Loucy (cell line): ENCODE results near the gene CLEC6A.

Source experiments
- H2AFZ ChIP-seq: fragments of 200-600 bp; sonication (generic); 2 replicates; pipeline ENCODE4 v1.6.0; 2016; ENCODE audit warnings: antibody characterized with exemption, mild to moderate bottlenecking, low read length, moderate library complexity
- H3F3A ChIP-seq: fragments of 200-600 bp; 2 replicates; pipeline ENCODE4 v1.6.0; 2016; ENCODE audit warnings: antibody characterized with exemption, low read depth, mild to moderate bottlenecking
- H3K27me3 ChIP-seq: fragments of 200-600 bp; sonication (generic); 2 replicates; pipeline ENCODE4 v1.6.1; 2014; ENCODE audit warnings: low read length, mild to moderate bottlenecking; ENCODE audit not compliant: insufficient read depth, poor library complexity, severe bottlenecking
- H3K36me3 ChIP-seq: fragments of 200-600 bp; sonication (generic); 2 replicates; pipeline ENCODE4 v1.6.1; 2016; ENCODE audit warnings: low read length; ENCODE audit not compliant: insufficient read depth
- H3K4me1 ChIP-seq: fragments of 200-600 bp; sonication (generic); 2 replicates; pipeline ENCODE4 v1.5.1; 2014; ENCODE audit warnings: low read length, mild to moderate bottlenecking; ENCODE audit not compliant: insufficient read depth, poor library complexity, severe bottlenecking
- H3K4me2 ChIP-seq: fragments of 200-600 bp; sonication (generic); 2 replicates; pipeline ENCODE4 v1.6.0; 2014; ENCODE audit warnings: antibody characterized with exemption, low read length, low read depth, mild to moderate bottlenecking; ENCODE audit not compliant: poor library complexity, severe bottlenecking
- H3K4me3 ChIP-seq: fragments of 200-600 bp; sonication (generic); 2 replicates; pipeline ENCODE4 v1.5.1; 2014; ENCODE audit warnings: low read length, mild to moderate bottlenecking, mixed read lengths; ENCODE audit not compliant: poor library complexity, severe bottlenecking
- H3K79me2 ChIP-seq: fragments of 200-600 bp; sonication (generic); 2 replicates; pipeline ENCODE4 v1.6.1; 2014; ENCODE audit warnings: low read length; ENCODE audit not compliant: insufficient read depth
- H3K9ac ChIP-seq: fragments of 200-600 bp; sonication (generic); 2 replicates; pipeline ENCODE4 v1.6.0; 2014; ENCODE audit warnings: mild to moderate bottlenecking, low read depth, low read length, moderate library complexity; ENCODE audit not compliant: poor library complexity, severe bottlenecking
- H3K9me2 ChIP-seq: fragments of 200-600 bp; sonication (generic); replicated peaks from 2 replicates; pipeline ENCODE4 v1.6.1; 2016; ENCODE audit warnings: low read depth, low read length, mixed read lengths
- H3K9me3 ChIP-seq: fragments of 200-600 bp; sonication (generic); 2 replicates; pipeline ENCODE4 v1.6.1; 2014; ENCODE audit warnings: mild to moderate bottlenecking, antibody characterized with exemption, low read length, low read depth; ENCODE audit not compliant: insufficient read depth
- H4K20me1 ChIP-seq: fragments of 200-600 bp; sonication (generic); 2 replicates; pipeline ENCODE4 v1.6.0; 2014; ENCODE audit warnings: antibody characterized with exemption, low read length, mild to moderate bottlenecking; ENCODE audit not compliant: insufficient read depth, poor library complexity, severe bottlenecking
- CTCF ChIP-seq: fragments of 200-600 bp; sonication (generic); conservative IDR thresholded peaks from 2 replicates; pipeline ENCODE4 v1.5.1; 2014; ENCODE audit warnings: mild to moderate bottlenecking, antibody characterized with exemption, low read length
- EZH2phosphoT487 ChIP-seq: fragments of 200-600 bp; IDR thresholded peaks from 2 replicates; pipeline ENCODE4 v1.6.1; 2018; ENCODE audit warnings: antibody characterized with exemption, mild to moderate bottlenecking, moderate library complexity, borderline replicate concordance

Gene CLEC6A

GRCh38 chr12:8455271-8455670 is 491 bp upstream of the CLEC6A start:
- Histone ChIP-seq H3K9me2 (no peaks in the 10 kb centered on the region), H3K9ac (no peak overlapping the region), H3K9me3 (no peaks in the 10 kb centered on the region), H2AFZ (no peak overlapping the region), H3K4me3 (no peak overlapping the region), H3K36me3 (no peaks in the 10 kb centered on the region), H3K79me2 (no peaks in the 10 kb centered on the region), H3K4me1 (no peaks in the 10 kb centered on the region), H3K27me3 (no peaks in the 10 kb centered on the region), H3K4me2 (no peak overlapping the region), H4K20me1 (no peaks in the 10 kb centered on the region), H3F3A (no peaks in the 10 kb centered on the region)
- TF ChIP-seq EZH2phosphoT487 (no peak), CTCF (no peak)

GRCh38 chr12:8461426-8461825 is 5.7 kb downstream of the CLEC6A start:
- Histone ChIP-seq H3K4me2 (no peak overlapping the region), H3K9me3 (no peaks in the 10 kb centered on the region), H3K36me3 (no peaks in the 10 kb centered on the region), H3K9me2 (no peaks in the 10 kb centered on the region), H4K20me1 (no peaks in the 10 kb centered on the region), H3F3A (no peaks in the 10 kb centered on the region), H3K4me1 (no peaks in the 10 kb centered on the region), H2AFZ (no peak overlapping the region), H3K79me2 (no peaks in the 10 kb centered on the region), H3K9ac (no peak overlapping the region), H3K4me3 (no peak overlapping the region), H3K27me3 (no peaks in the 10 kb centered on the region)
- TF ChIP-seq EZH2phosphoT487: no peak
- TF ChIP-seq CTCF: no peak

- Histone ChIP-seq H3K4me2 (no peak overlapping the region), H3K9me2 (no peaks in the 10 kb centered on the region), H3K36me3 (no peaks in the 10 kb centered on the region), H3K9me3 (no peaks in the 10 kb centered on the region), H3K27me3 (no peaks in the 10 kb centered on the region), H3K79me2 (no peaks in the 10 kb centered on the region), H3K9ac (no peak overlapping the region), H3F3A (no peaks in the 10 kb centered on the region), H3K4me3 (no peak overlapping the region), H2AFZ (no peak overlapping the region), H3K4me1 (no peaks in the 10 kb centered on the region), H4K20me1 (no peaks in the 10 kb centered on the region)
- no peak for TF ChIP-seq EZH2phosphoT487
- no peak for TF ChIP-seq CTCF
Measured at GRCh38 chr12:8465301-8465996, 9.7 kb downstream of the CLEC6A start.
